Measurements from ENCODE around the gene EIF4G1.
"Not testable (repeated sequence)": the region's sequence is repeated elsewhere in the genome, so short reads cannot be mapped to it uniquely, and the experiment has no call there.

EIF4G1 gene

GRCh38 chr3:184336547-184337398 is 22.4 kb downstream of the EIF4G1 start:
- DNase-seq: no peak

DNA sequence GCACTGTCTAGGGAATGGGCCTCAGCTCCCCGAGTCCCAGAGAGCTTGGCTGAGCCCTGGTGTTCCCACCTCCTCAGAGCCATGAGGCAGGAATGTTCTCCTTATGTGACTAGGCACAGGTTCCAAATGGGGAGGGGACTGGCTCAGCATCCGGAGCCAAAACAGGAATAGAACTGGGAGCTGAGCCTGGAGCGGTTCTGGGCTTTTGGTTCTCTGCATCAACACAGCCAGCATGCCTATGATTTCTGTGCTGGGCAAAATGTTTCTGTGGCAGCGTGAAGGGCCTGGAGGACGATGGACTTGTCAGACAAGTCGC is 23.0 kb downstream of the EIF4G1 start, which contains the start of gene FAM131A:
Gene FAM131A, plus strand, starts transcription at position 202 of the 316 bp plus-strand sequence. Its CDS starts 31 bp downstream, at position 233.
- no peak for DNase-seq

- DNase-seq: no peak
Measured at GRCh38 chr3:184337981-184338380, 23.6 kb downstream of the EIF4G1 start.

- DNase-seq: no peak
Measured at GRCh38 chr3:184338511-184338945, 24.1 kb downstream of the EIF4G1 start.

DNA sequence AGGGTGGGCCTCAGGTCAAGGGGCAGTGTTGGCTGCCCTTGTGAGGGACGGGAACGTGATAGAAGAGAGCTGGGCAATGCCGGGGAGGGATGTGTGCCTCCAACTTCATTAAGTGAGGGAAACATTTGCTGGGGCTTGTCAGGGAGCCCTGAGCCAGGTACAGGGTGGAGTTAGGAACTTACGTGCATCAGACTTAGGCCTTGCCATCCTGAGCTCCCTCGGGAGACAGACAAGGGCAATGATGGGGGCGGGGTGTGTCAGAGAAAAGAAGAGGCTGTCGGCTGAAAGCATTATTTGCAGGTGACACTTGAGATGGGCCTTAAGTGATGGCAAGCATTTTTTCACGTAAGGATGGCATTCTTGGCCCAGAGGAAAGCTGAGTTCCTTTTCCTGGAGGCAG is 24.6 kb downstream of the EIF4G1 start:
- no peak for DNase-seq

- not testable (repeated sequence) for DNase-seq
Measured at GRCh38 chr3:184339451-184340135, 25.2 kb downstream of the EIF4G1 start.

GRCh38 chr3:184341925-184342324 is 27.5 kb downstream of the EIF4G1 start:
- no peak for DNase-seq

DNA sequence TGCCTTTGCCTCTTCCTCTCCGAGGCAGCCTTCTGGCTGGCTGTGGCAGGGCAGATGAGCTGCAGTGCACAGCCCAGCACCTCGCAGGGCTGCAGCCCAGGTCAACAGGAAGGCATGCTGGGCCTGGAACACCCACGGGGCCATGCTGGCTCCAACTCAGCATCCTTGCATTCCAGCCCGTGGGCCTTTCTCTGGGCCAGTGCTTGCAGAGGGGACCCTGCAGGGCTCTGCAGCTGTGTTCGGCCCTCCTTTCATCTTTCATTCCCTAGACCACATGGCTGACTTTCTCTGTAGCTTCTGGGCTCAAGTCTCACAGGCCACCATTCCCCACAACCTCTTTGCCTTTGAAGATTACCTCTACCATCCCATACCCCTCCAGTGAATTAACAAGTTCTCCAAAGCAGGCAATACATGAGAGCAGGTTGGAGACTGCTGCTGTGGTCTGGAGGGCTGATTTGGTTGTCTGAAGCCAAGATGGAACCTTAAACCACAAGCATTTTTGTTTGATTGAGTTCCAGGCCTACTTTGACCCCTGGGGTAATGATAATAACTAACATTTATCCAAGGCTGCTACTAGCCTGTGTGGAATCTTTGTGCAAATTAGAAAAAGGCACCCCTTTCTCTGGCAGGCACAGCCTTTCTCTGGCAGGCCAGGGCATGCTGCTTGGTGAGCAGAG is 28.9 kb downstream of the EIF4G1 start:
- DNase-seq: no peak

DNA sequence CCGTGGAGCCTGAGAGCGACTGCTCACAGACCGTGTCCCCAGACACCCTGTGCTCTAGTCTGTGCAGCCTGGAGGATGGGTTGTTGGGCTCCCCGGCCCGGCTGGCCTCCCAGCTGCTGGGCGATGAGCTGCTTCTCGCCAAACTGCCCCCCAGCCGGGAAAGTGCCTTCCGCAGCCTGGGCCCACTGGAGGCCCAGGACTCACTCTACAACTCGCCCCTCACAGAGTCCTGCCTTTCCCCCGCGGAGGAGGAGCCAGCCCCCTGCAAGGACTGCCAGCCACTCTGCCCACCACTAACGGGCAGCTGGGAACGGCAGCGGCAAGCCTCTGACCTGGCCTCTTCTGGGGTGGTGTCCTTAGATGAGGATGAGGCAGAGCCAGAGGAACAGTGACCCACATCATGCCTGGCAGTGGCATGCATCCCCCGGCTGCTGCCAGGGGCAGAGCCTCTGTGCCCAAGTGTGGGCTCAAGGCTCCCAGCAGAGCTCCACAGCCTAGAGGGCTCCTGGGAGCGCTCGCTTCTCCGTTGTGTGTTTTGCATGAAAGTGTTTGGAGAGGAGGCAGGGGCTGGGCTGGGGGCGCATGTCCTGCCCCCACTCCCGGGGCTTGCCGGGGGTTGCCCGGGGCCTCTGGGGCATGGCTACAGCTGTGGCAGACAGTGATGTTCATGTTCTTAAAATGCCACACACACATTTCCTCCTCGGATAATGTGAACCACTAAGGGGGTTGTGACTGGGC is 30.3 kb downstream of the EIF4G1 start:
- DNase-seq: no peak

- no peak for DNase-seq
Measured at GRCh38 chr3:184345317-184346144, 31.1 kb downstream of the EIF4G1 start.

DNA sequence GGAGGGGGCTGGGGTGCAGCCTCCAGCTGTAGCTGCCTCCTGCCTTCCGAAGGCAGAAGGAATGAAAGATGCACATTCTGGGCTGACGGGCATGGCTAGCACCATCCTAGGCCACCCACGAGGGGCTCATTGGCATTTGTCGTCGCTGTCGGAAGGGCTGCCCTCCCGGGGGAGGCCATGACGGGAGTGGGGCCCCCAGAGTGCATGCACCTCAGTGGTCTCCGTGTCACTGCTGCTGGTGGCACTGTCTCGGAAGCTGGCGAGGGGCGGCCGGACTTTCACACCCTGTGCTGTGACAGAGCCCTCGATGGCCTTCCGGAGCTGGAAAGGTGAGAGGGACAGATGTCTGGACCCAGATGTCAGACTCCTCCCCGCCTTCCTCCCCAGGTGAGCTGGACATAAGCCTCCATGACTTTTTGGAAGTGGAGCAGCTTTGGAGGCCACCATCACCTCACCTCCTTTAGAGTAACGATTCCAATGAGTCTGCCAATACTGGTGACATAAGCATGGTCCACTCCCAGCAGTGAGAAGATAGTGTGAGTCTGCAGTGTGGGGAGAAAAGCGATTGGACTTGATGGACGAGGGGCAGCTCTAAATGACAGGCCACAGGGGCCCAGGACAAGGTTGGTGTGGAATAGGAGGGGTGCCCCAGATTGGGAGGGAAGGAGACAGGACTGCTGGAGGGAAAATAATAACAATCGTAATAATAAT is 32.2 kb downstream of the EIF4G1 start:
- DNase-seq: no peak

- DNase-seq: no peak
Measured at GRCh38 chr3:184347321-184348056, 33.1 kb downstream of the EIF4G1 start.

DNA sequence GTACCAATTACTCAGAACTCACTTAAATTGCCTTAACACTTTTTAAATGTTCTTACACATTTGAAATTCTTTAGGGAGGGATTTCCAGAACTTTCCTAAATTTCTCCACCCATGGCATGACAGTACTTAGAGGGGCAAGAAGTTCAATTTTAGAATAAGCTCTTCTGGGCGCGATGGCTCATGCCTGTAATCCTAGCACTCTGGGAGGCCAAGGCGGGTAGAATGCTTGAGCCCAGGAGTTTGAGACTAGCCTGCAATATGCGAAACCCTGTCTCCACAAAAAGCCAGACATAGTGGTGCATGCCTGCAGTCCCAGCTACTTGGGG is 33.6 kb downstream of the EIF4G1 start:
- no peak for DNase-seq

GRCh38 chr3:184349563-184350470 is 35.4 kb downstream of the EIF4G1 start:
- DNase-seq: no peak

GRCh38 chr3:184350618-184351017 is 36.2 kb downstream of the EIF4G1 start:
- no peak for DNase-seq

GRCh38 chr3:184351511-184352148 is 37.2 kb downstream of the EIF4G1 start:
- no peak for DNase-seq

- DNase-seq: no peak
Measured at GRCh38 chr3:184352149-184352785, 37.9 kb downstream of the EIF4G1 start.

DNA sequence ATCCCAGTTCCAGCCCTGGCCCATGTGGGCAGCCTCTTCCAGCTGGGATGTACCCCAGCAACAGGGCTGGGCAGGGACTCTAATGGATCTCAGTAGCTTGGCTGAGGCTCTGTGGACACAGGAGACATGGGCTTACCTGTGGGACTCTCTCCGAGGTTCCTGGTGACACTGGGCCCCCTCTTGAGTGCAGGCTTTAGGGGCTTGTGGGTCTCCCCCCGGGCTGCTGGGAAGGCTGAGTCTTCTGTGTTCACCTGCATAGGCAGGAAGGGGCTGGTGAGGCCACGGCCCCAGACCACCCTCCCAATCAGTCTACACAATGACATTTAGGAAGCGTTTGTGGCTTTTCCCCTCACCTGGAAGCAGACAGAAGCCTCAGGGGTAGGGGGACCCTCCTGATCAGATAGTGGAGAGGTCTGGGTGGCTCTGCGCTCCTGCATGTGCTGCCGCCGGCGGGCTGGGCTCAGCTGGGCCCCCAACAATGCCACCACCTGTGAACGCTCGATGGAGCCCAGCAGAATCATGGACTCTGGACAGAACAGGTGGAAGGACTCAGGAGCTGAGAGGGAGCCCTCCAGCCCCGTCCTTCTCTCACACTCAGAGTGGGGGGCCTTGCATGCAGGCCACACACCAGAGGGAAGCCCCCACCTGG is 38.6 kb downstream of the EIF4G1 start:
- no peak for DNase-seq

Measured in activated CD8-positive, alpha-beta memory T cell treated with anti-CD3 and anti-CD28 coated beads for 24 hours (primary cell).